SU-DHL-6 (cell line): Measurements from ENCODE around the gene PRRG4.

ENCODE experiments used
- CTCF ChIP-seq: fragments of 200-600 bp; sonication (generic); IDR thresholded peaks from one replicate; pipeline ENCODE4 v1.5.1; 2017; ENCODE audit warnings: antibody characterized with exemption, mild to moderate bottlenecking, low read length, moderate library complexity; ENCODE audit not compliant: insufficient read depth, poor library complexity, severe bottlenecking
- EZH2phosphoT487 ChIP-seq: fragments of 200-600 bp; sonication (generic), shearing (Covaris generic); conservative IDR thresholded peaks from 2 replicates; pipeline ENCODE4 v1.6.1; 2018; ENCODE audit warnings: mild to moderate bottlenecking, antibody characterized with exemption, low read length, moderate library complexity, mixed read lengths

- TF ChIP-seq CTCF = no peak
- no peak for TF ChIP-seq EZH2phosphoT487
These were observed 67.4 kb downstream of the PRRG4 start for GRCh38 chr11:32897103-32897502.
